Ovary (tissue), 9 donors: Measurements from ENCODE around the gene MAP7D1. TPM values are rescaled to one million over a fixed set of nuclear protein-coding genes. Genes with fewer than 3 reads are reported as not detected.
"Not testable (repeated sequence)": the region's sequence is repeated elsewhere in the genome, so short reads cannot be mapped to it uniquely, and the experiment has no call there.

ENCODE experiments used
- DNase-seq, 5 donors: peaks; one replicate each; pipeline ENCODE4 v3.0.0-alpha.2; 2019 to 2020
- H3K27ac ChIP-seq, 2 donors: fragments of 200-600 bp; one replicate each; pipeline versions ENCODE4 v1.5.1 to v1.8.0; 2019 to 2022
- H3K27me3 ChIP-seq: fragments of 200-600 bp; one replicate; pipeline ENCODE4 v1.8.0; 2022
- H3K36me3 ChIP-seq: fragments of 200-600 bp; sonication (generic); one replicate; pipeline ENCODE4 v1.5.1; 2019
- H3K4me1 ChIP-seq: one replicate; pipeline ENCODE4 v1.8.1; 2013; ENCODE audit warnings: mild to moderate bottlenecking, moderate library complexity; ENCODE audit not compliant: insufficient read depth
- H3K4me3 ChIP-seq: fragments of 200-600 bp; sonication (generic); one replicate; pipeline ENCODE4 v1.5.1; 2017
- H3K9me3 ChIP-seq, 2 donors: fragments of 200-600 bp in 1 of 2; sonication (generic) in 1 of 2; one replicate each; pipeline versions ENCODE4 v1.5.1 to v1.8.1; 2013 to 2019; ENCODE audit warnings: mild to moderate bottlenecking in 1 of 2, moderate library complexity in 1 of 2
- CTCF ChIP-seq, 3 donors: fragments of 450-650 bp in 2 of 3; fragments of 200-600 bp in 1 of 3; IDR thresholded peaks; one replicate each; pipeline versions ENCODE4 v1.5.1 to v1.8.0; 2016 to 2022; ENCODE audit warnings: antibody characterized with exemption in 3 of 3, mild to moderate bottlenecking in 1 of 3
- EP300 ChIP-seq: sonication (generic); formaldehyde crosslinking; IDR thresholded peaks from one replicate; pipeline ENCODE4 v1.6.1; 2017; ENCODE audit warnings: antibody characterized with exemption
- POLR2A ChIP-seq: fragments of 450-650 bp; IDR thresholded peaks from one replicate; pipeline ENCODE4 v1.6.1; 2017; ENCODE audit warnings: antibody characterized with exemption, mild to moderate bottlenecking, moderate library complexity
- WGBS, 3 donors: extraction: QIAGEN DNeasy Blood & Tissue Kit in 1 of 3; methylation state at CpG; one replicate each; pipeline versions ENCODE4 v1.1.5 to v1.1.7; 2013 to 2017; 5-methylcytosine and 5-hydroxymethylcytosine counted together
- intact Hi-C, 4 donors: fragments of 100-400 bp; cut with DNase I; formaldehyde crosslinking; loops; one replicate each; pipeline versions ENCODE4 v1.11.0 to v1.15.1; 2022 to 2023
- polyA plus RNA-seq, 2 donors: library from polyadenylated mRNA; stranded (reverse); fragments of 200-250 nt in 1 of 2; fragments of 350-450 nt in 1 of 2; fragmentation: Illumina TruSeq in 1 of 2; extraction: RNeasy Lipid Tissue Mini Kit (QIAGEN cat#74804) in 1 of 2; gene quantifications; one replicate each; pipeline ENCODE4 v1.2.3, GENCODE V29; 2013 to 2014
- total RNA-seq, 7 donors: library from RNA; depleted of rRNA in 2 of 7; stranded (reverse); fragments of >200 nt in 2 of 7; fragmentation: NEBNext Ultra II Directional in 3 of 7; extraction: Animal tissue kit (Norgen Biotek cat#: 25700) in 3 of 7; gene quantifications; one replicate each; pipeline versions ENCODE4 v1.1.0 to v1.2.4, GENCODE V29; 2016 to 2023
- donor health status: DM: no; HTN: no; CAD: no; lungs with moderate emphysema.
- donor health status: DM: no; HTN: no; CAD: no.
- donor health status: Bipolar disorder and iron deficiency.
- donor health status: DM: yes; HTN: yes; CAD: no.
- donor health status: DM: no; HTN: no; CAD: no.
- donor health status: DM: yes; HTN: yes; CAD: no.

Gene MAP7D1
- total and polyA plus RNA-seq, 9 donors = 31.4 to 99.1 (median 64.1) TPM

GRCh38 chr1:36187800-36188593, 32.0 kb downstream of the MAP7D1 start:
- H3K27me3 ChIP-seq = no peaks in the 10 kb centered on the region
- peak overlapping the region; percentile 47 to 55 for H3K27ac ChIP-seq
- no peak overlapping the region for H3K4me3 ChIP-seq
- intact Hi-C loops = loop anchor here (2.0 to 10.0 kb wide), 5 partner anchors 36 to 97 kb away; partner anchors contain the start of gene TRAPPC3 (in 1 of the 4)
- DNase-seq = peak; percentile 77 to 85 (median 82)
- H3K9me3 ChIP-seq = no peaks in the 10 kb centered on the region
- TF ChIP-seq EP300 = no peak
- TF ChIP-seq POLR2A = peak; percentile 5
- peak; percentile 67 to 90 (median 89) for TF ChIP-seq CTCF (IDR thresholded peaks at IDR 0.05)
- no peaks in the 10 kb centered on the region for H3K36me3 ChIP-seq
- H3K4me1 ChIP-seq = peaks cover 4% of the 10 kb centered on the region
- WGBS, 3 donors = 4 to 5% (median 4%) methylated on average over 9 of the region's 9 CpGs

GRCh38 chr1:36196805-36197204, 40.8 kb downstream of the MAP7D1 start:
- DNase-seq, intact Hi-C loops, H3K27ac ChIP-seq, H3K4me1 ChIP-seq, H3K36me3 ChIP-seq, H3K4me3 ChIP-seq, H3K27me3 ChIP-seq, H3K9me3 ChIP-seq: not testable (repeated sequence)
- 91 to 93% (median 92%) methylated on average over 12 of the region's 12 CpGs for WGBS, 3 donors

DNA sequence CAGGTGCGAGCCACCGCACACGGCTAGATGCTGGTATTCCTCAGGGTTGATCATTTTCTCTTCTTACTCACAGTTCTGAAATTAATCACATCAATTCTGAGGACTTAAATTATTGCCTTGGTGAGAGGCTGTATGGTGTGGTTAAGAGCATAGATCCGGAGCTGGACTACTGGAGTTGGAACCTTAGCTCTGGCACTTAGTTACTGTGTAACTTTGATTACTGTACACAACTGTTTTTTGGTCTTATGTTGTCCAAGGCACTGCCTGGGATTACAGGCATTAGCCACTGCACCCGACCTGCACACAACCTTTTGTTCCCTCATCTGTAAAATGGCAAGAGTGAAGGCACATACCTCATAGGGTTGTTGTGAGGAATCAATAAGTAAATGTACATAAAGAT, 42.7 kb downstream of the MAP7D1 start:
- no peak for TF ChIP-seq POLR2A
- no peak for TF ChIP-seq CTCF (IDR thresholded peaks at IDR 0.05)
- no peak for TF ChIP-seq EP300
- Histone ChIP-seq H3K36me3 (no peaks in the 10 kb centered on the region), H3K4me1 (peaks cover 4% of the 10 kb centered on the region), H3K27me3 (no peaks in the 10 kb centered on the region), H3K27ac (no peak overlapping the region), H3K4me3 (no peak overlapping the region), H3K9me3 (no peaks in the 10 kb centered on the region)
- no peak for DNase-seq
- WGBS, 3 donors = 85 to 95% (median 93%) methylated on average over 5 of the region's 5 CpGs
- intact Hi-C loops = no loop called here

- TF ChIP-seq POLR2A (no peak), CTCF (IDR thresholded peaks at IDR 0.05) (no peak), EP300 (no peak)
- Histone ChIP-seq H3K27me3 (no peaks in the 10 kb centered on the region), H3K9me3 (no peaks in the 10 kb centered on the region), H3K4me3 (no peak overlapping the region), H3K27ac (no peak overlapping the region), H3K36me3 (no peaks in the 10 kb centered on the region), H3K4me1 (peaks cover 12% of the 10 kb centered on the region)
- DNase-seq = no peak
- 41 to 47% (median 46%) methylated on average over 13 of the region's 13 CpGs for WGBS, 3 donors
- intact Hi-C loops = no loop called here
These were observed 44.2 kb downstream of the MAP7D1 start for GRCh38 chr1:36199934-36200741.
